Suprapubic skin (tissue), 3 donors: Measurements from ENCODE around the gene RHBDF1.

ENCODE experiments used
- POLR2A ChIP-seq, 2 donors: fragments of 450-650 bp; IDR thresholded peaks; one replicate each; pipeline ENCODE4 v1.6.1; 2017; ENCODE audit warnings: antibody characterized with exemption in 2 of 2, mild to moderate bottlenecking in 2 of 2, moderate library complexity in 2 of 2
- TF ChIP-seq, protein P1 (sequence below), 2 donors: fragments of 200-600 bp in 1 of 2; fragments of 450-650 bp in 1 of 2; sonication (generic) in 1 of 2; IDR thresholded peaks; one replicate each; pipeline ENCODE4 v1.5.1; 2016 to 2019; ENCODE audit warnings: antibody characterized with exemption in 2 of 2, mild to moderate bottlenecking in 1 of 2, moderate library complexity in 1 of 2

DNA sequence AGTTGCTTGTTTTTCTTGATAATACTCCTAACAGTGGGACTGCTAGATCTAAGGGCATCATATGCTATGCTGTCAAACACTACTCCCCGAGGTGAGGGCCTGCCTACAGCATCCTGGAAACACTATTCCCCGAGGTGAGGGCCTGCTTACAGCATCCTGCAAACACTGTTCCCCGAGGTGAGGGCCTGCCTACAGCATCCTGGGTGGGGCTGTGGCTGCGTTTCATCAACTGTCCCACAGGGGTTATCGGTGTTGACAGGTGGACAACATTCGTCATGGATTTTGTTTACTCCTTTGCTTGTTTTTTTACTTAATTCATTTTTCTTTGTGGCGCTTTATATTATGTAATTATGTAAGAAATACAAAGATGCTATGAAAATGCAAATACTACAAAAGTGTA lies 43.6 kb upstream of the RHBDF1 start:
- TF ChIP-seq, protein P1, sequence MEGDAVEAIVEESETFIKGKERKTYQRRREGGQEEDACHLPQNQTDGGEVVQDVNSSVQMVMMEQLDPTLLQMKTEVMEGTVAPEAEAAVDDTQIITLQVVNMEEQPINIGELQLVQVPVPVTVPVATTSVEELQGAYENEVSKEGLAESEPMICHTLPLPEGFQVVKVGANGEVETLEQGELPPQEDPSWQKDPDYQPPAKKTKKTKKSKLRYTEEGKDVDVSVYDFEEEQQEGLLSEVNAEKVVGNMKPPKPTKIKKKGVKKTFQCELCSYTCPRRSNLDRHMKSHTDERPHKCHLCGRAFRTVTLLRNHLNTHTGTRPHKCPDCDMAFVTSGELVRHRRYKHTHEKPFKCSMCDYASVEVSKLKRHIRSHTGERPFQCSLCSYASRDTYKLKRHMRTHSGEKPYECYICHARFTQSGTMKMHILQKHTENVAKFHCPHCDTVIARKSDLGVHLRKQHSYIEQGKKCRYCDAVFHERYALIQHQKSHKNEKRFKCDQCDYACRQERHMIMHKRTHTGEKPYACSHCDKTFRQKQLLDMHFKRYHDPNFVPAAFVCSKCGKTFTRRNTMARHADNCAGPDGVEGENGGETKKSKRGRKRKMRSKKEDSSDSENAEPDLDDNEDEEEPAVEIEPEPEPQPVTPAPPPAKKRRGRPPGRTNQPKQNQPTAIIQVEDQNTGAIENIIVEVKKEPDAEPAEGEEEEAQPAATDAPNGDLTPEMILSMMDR (IDR thresholded peaks at IDR 0.05): no peak
- TF ChIP-seq POLR2A (IDR thresholded peaks at IDR 0.05): no peak
